Right kidney (tissue), 1 donor: ENCODE results near the gene HOXD12.

Experiments used
- DNase-seq: peaks from one replicate; pipeline ENCODE4 v3.0.0-alpha.2; 2016

HOXD12 gene

GRCh38 chr2:176149481-176149938 is 49.9 kb downstream of the HOXD12 start:
- peak; percentile 83 for DNase-seq

- peak; percentile 67 for DNase-seq
Observed at GRCh38 chr2:176149939-176150583, 50.5 kb downstream of the HOXD12 start.

- DNase-seq = peak; percentile 71
Observed at GRCh38 chr2:176150584-176151441, 51.2 kb downstream of the HOXD12 start.

- peak; percentile 90 for DNase-seq
Observed at GRCh38 chr2:176151442-176152287, 52.1 kb downstream of the HOXD12 start, which contains the start of gene HOXD4. Gene HOXD4 (plus strand): TSS chr2:176151550. CDS start chr2:176151634, 84 bp downstream.
